DMS 273 treated with DMSO at 0.1 percent for 48 hours (cell line): ENCODE data around the gene ANKRD29.
"Not testable (repeated sequence)": the region's sequence is repeated elsewhere in the genome, so short reads cannot be mapped to it uniquely, and the experiment has no call there.

Experiments
- DNase-seq: peaks from one replicate; lab custom pipeline; 2025; lab: John Stamatoyannopoulos, UW

ANKRD29 gene

GRCh38 chr18:23645568-23646175, 17.0 kb downstream of the ANKRD29 start:
- no peak for DNase-seq

GRCh38 chr18:23643815-23644490, 18.8 kb downstream of the ANKRD29 start:
- no peak for DNase-seq

GRCh38 chr18:23641937-23642666, 20.6 kb downstream of the ANKRD29 start:
- no peak for DNase-seq

- DNase-seq, result no peak
Measured at GRCh38 chr18:23641143-23641720, 21.5 kb downstream of the ANKRD29 start.

- no peak for DNase-seq
Measured at GRCh38 chr18:23640052-23640451, 22.7 kb downstream of the ANKRD29 start.

GRCh38 chr18:23636433-23636832, 26.3 kb downstream of the ANKRD29 start:
- not testable (repeated sequence) for DNase-seq

GRCh38 chr18:23636071-23636399, 26.7 kb downstream of the ANKRD29 start:
- DNase-seq, result no peak

- DNase-seq, result no peak
Measured at GRCh38 chr18:23635283-23636070, 27.2 kb downstream of the ANKRD29 start.

GRCh38 chr18:23634692-23635091, 28.0 kb downstream of the ANKRD29 start:
- no peak for DNase-seq

- no peak for DNase-seq
Measured at GRCh38 chr18:23632615-23633014, 30.1 kb downstream of the ANKRD29 start.

- DNase-seq, result no peak
Measured at GRCh38 chr18:23631746-23632145, 31.0 kb downstream of the ANKRD29 start.

- no peak for DNase-seq
Measured at GRCh38 chr18:23631312-23631711, 31.4 kb downstream of the ANKRD29 start.

- DNase-seq, result no peak
Measured at GRCh38 chr18:23629444-23629946, 33.2 kb downstream of the ANKRD29 start.

GRCh38 chr18:23627970-23628369, 34.7 kb downstream of the ANKRD29 start:
- DNase-seq, result no peak

- DNase-seq, result no peak
Measured at GRCh38 chr18:23627321-23627720, 35.4 kb downstream of the ANKRD29 start.

- no peak for DNase-seq
Measured at GRCh38 chr18:23626451-23627279, 36.0 kb downstream of the ANKRD29 start.

GRCh38 chr18:23623040-23623439, 39.7 kb downstream of the ANKRD29 start:
- no peak for DNase-seq

- no peak for DNase-seq
Measured at GRCh38 chr18:23619388-23619881, 43.3 kb downstream of the ANKRD29 start.

GRCh38 chr18:23618862-23619387, 43.8 kb downstream of the ANKRD29 start:
- no peak for DNase-seq

- no peak for DNase-seq
Measured at GRCh38 chr18:23617412-23618014, 45.2 kb downstream of the ANKRD29 start.
